Activated CD8-positive, alpha-beta T cell treated with anti-CD3 and anti-CD28 coated beads for 36 hours (primary cell): ENCODE data around the gene INTS2. TPM values are rescaled to one million over a fixed set of nuclear protein-coding genes. Genes with fewer than 3 reads are reported as not detected.

ENCODE experiments used
- ATAC-seq: fragments of 200-7000 bp; cut with Tn5 transposase; one replicate; pipeline ENCODE4 v1.10.0; 2021; ENCODE audit warnings: mild to moderate bottlenecking, moderate library complexity
- CTCF ChIA-PET: fragments of 350-600 bp; sonication (Branson Sonifier 250); formaldehyde crosslinking; loops from one replicate; lab custom pipeline; 2021; ENCODE audit warnings: antibody characterized with exemption; lab: Charles Lee
- POLR2A ChIA-PET: fragments of 350-600 bp; sonication (Branson Sonifier 250); formaldehyde crosslinking; loops from one replicate; lab custom pipeline; 2021; ENCODE audit warnings: antibody characterized with exemption; lab: Charles Lee
- DNase-seq: peaks from one replicate; pipeline ENCODE4 v3.0.0-alpha.2; 2020
- H3K27ac Mint-ChIP-seq: one replicate; pipeline ENCODE4 v1.8.0; 2021; ENCODE audit warnings: mild to moderate bottlenecking, mixed read lengths
- H3K27me3 Mint-ChIP-seq: one replicate; pipeline ENCODE4 v1.8.0; 2021; ENCODE audit warnings: mixed read lengths
- H3K36me3 Mint-ChIP-seq: one replicate; pipeline ENCODE4 v1.8.0; 2021; ENCODE audit warnings: low read depth, mixed read lengths
- H3K4me1 Mint-ChIP-seq: one replicate; pipeline ENCODE4 v1.8.0; 2021; ENCODE audit warnings: low read depth, mixed read lengths
- H3K4me3 Mint-ChIP-seq: one replicate; pipeline ENCODE4 v1.8.0; 2021; ENCODE audit warnings: mild to moderate bottlenecking, moderate library complexity, mixed read lengths
- H3K9me3 Mint-ChIP-seq: one replicate; pipeline ENCODE4 v1.8.0; 2021; ENCODE audit warnings: mixed read lengths
- CTCF ChIP-seq: fragments of 200-600 bp; IDR thresholded peaks from one replicate; pipeline ENCODE4 v1.8.0; 2022; ENCODE audit warnings: antibody characterized with exemption, mild to moderate bottlenecking
- intact Hi-C: fragments of 100-400 bp; cut with micrococcal nuclease; formaldehyde crosslinking; loops from one replicate; pipeline ENCODE4 v1.10.0; 2022
- total RNA-seq, 2 experiments: library from RNA; stranded (reverse); gene quantifications; one replicate each; pipeline ENCODE4 v1.2.3, GENCODE V29; 2021

Gene INTS2
- total RNA-seq, 2 experiments from 2014 or later: 30.7 to 33.5 TPM

- no peaks in the 10 kb centered on the region for H3K9me3 Mint-ChIP-seq
- no peak for TF ChIP-seq CTCF
- H3K27me3 Mint-ChIP-seq: no peaks in the 10 kb centered on the region
- no peak overlapping the region for H3K4me3 Mint-ChIP-seq
- CTCF ChIA-PET: interaction anchor here (1.1 to 1.6 kb wide), 2 partner anchors 206 to 208 kb away, joined by 3 to 7 read pairs; no protein-coding TSS in a partner anchor
- ATAC-seq (no peak), DNase-seq (no peak)
- intact Hi-C loops: no loop called here
- H3K4me1 Mint-ChIP-seq: no peaks in the 10 kb centered on the region
- H3K36me3 Mint-ChIP-seq: peaks cover 28% of the 10 kb centered on the region
- POLR2A ChIA-PET: no interaction called here
- H3K27ac Mint-ChIP-seq: no peak overlapping the region
These were observed 84.3 kb downstream of the INTS2 start for GRCh38 chr17:61843435-61843834.

- POLR2A ChIA-PET: interaction anchor here (1.0 to 1.4 kb wide), 2 partner anchors 10 to 20 kb away, joined by 3 to 4 read pairs; partner anchors contain the start of gene BRIP1
- no peak for DNase-seq
- no peaks in the 10 kb centered on the region for H3K9me3 Mint-ChIP-seq
- H3K27ac Mint-ChIP-seq: no peak overlapping the region
- CTCF ChIA-PET: interaction anchor here (1.1 kb wide), 1 partner anchor 207 kb away, joined by 3 read pairs; no protein-coding TSS in a partner anchor
- H3K27me3 Mint-ChIP-seq: no peaks in the 10 kb centered on the region
- H3K36me3 Mint-ChIP-seq: peaks cover 28% of the 10 kb centered on the region
- intact Hi-C loops: no loop called here
- TF ChIP-seq CTCF: no peak
- H3K4me3 Mint-ChIP-seq: no peak overlapping the region
- no peak for ATAC-seq
- no peaks in the 10 kb centered on the region for H3K4me1 Mint-ChIP-seq
These were observed 84.9 kb downstream of the INTS2 start for GRCh38 chr17:61842899-61843298.

GRCh38 chr17:61839300-61839786 lies 88.4 kb downstream of the INTS2 start:
- H3K4me3 Mint-ChIP-seq: no peak overlapping the region
- H3K36me3 Mint-ChIP-seq: peaks cover 8% of the 10 kb centered on the region
- DNase-seq: no peak
- ATAC-seq: no peak
- no peak overlapping the region for H3K27ac Mint-ChIP-seq
- H3K27me3 Mint-ChIP-seq: no peaks in the 10 kb centered on the region
- TF ChIP-seq CTCF: no peak
- intact Hi-C loops: loop anchor here (5.0 kb wide), 2 partner anchors 202 to 427 kb away; no protein-coding TSS in a partner anchor
- no peaks in the 10 kb centered on the region for H3K4me1 Mint-ChIP-seq
- ChIA-PET CTCF (interaction anchor here (0.7 kb wide), 1 partner anchor 204 kb away, joined by 4 read pairs; no protein-coding TSS in a partner anchor), POLR2A (no interaction called here)
- no peaks in the 10 kb centered on the region for H3K9me3 Mint-ChIP-seq

- H3K4me3 Mint-ChIP-seq: no peak overlapping the region
- no peak for ATAC-seq
- peaks cover 2% of the 10 kb centered on the region for H3K36me3 Mint-ChIP-seq
- intact Hi-C loops: loop anchor here (5.0 kb wide), 2 partner anchors 200 to 425 kb away; no protein-coding TSS in a partner anchor
- ChIA-PET CTCF (interaction anchor here (0.9 to 2.0 kb wide), 11 partner anchors 8 to 426 kb away, joined by 3 to 9 read pairs (median 4); no protein-coding TSS in a partner anchor), POLR2A (interaction anchor here (0.6 kb wide), 1 partner anchor 1313 kb away, joined by 5 read pairs; no protein-coding TSS in a partner anchor)
- peak; percentile 77 for TF ChIP-seq CTCF
- no peaks in the 10 kb centered on the region for H3K4me1 Mint-ChIP-seq
- DNase-seq: peak; percentile 71
- no peaks in the 10 kb centered on the region for H3K27me3 Mint-ChIP-seq
- no peaks in the 10 kb centered on the region for H3K9me3 Mint-ChIP-seq
- no peak overlapping the region for H3K27ac Mint-ChIP-seq
These were observed 90.4 kb downstream of the INTS2 start for GRCh38 chr17:61837175-61838051.
